HepG2 (cell line): ENCODE data around the gene RCCD1.

ENCODE experiments used
- ATF6 ChIP-seq: sonication (generic); formaldehyde crosslinking; conservative IDR thresholded peaks from 2 replicates; pipeline ENCODE4 v1.4.0; 2020; ENCODE audit warnings: missing genetic modification reagents
- CBX5 ChIP-seq: sonication (generic); formaldehyde crosslinking; IDR thresholded peaks from 2 replicates; pipeline ENCODE4 v1.4.0; 2020; ENCODE audit warnings: missing genetic modification reagents, borderline replicate concordance
- CTCF ChIP-seq: sonication (generic); formaldehyde crosslinking; IDR thresholded peaks from 2 replicates; pipeline ENCODE4 v1.5.0; 2020; ENCODE audit warnings: mild to moderate bottlenecking, missing genetic modification reagents, moderate library complexity
- FOXP4 ChIP-seq: sonication (generic); formaldehyde crosslinking; IDR thresholded peaks from 2 replicates; pipeline ENCODE4 v1.4.0; 2020; ENCODE audit warnings: missing genetic modification reagents
- KMT2B ChIP-seq: IDR thresholded peaks from 2 replicates; pipeline ENCODE4 v1.6.1; 2016; ENCODE audit warnings: missing genetic modification reagents, missing compliant biosample characterization
- POLR2A ChIP-seq, 2 experiments: IDR thresholded peaks; 2 replicates each; pipeline ENCODE4 v1.6.1; 2011; ENCODE audit warnings: low read depth in 2 of 2, low read length in 2 of 2, mild to moderate bottlenecking in 1 of 2, moderate library complexity in 1 of 2; ENCODE audit not compliant: insufficient read depth in 1 of 2
- POLR2AphosphoS5 ChIP-seq: IDR thresholded peaks from 2 replicates; pipeline ENCODE4 v1.6.1; 2012; ENCODE audit warnings: low read depth, low read length
- RNF219 ChIP-seq: sonication (generic); formaldehyde crosslinking; IDR thresholded peaks from 2 replicates; pipeline ENCODE4 v1.5.0; 2020; ENCODE audit warnings: mild to moderate bottlenecking, missing genetic modification reagents
- USF2 ChIP-seq, 2 experiments: sonication (generic) in 1 of 2; formaldehyde crosslinking in 1 of 2; IDR thresholded peaks; 2 replicates each; pipeline versions ENCODE4 v1.5.1 to v1.6.1; 2011 to 2020; ENCODE audit warnings: borderline replicate concordance in 1 of 2, low read depth in 1 of 2, low read length in 1 of 2, mild to moderate bottlenecking in 1 of 2, missing genetic modification reagents in 1 of 2, moderate library complexity in 1 of 2
- ZC3H13 ChIP-seq: sonication (generic); formaldehyde crosslinking; IDR thresholded peaks from 2 replicates; pipeline ENCODE4 v1.8.1; 2023; ENCODE audit warnings: mild to moderate bottlenecking, missing genetic modification reagents, moderate library complexity
- ZFX ChIP-seq: sonication (generic); formaldehyde crosslinking; IDR thresholded peaks from 2 replicates; pipeline ENCODE4 v1.4.0; 2020; ENCODE audit warnings: mild to moderate bottlenecking, low read depth, missing genetic modification reagents, moderate library complexity
- ZNF251 ChIP-seq: sonication (generic); formaldehyde crosslinking; IDR thresholded peaks from 2 replicates; pipeline ENCODE4 v1.9.0; 2021; ENCODE audit warnings: mild to moderate bottlenecking, missing genetic modification reagents
- ZNF432 ChIP-seq: sonication (generic); formaldehyde crosslinking; IDR thresholded peaks from 2 replicates; pipeline ENCODE4 v1.5.0; 2020; ENCODE audit warnings: missing genetic modification reagents, mild to moderate bottlenecking, borderline replicate concordance
- ZNF484 ChIP-seq: sonication (generic); formaldehyde crosslinking; IDR thresholded peaks from 2 replicates; pipeline ENCODE4 v1.5.1; 2020; ENCODE audit warnings: mild to moderate bottlenecking, low read depth, missing genetic modification reagents, borderline replicate concordance

- no peak for TF ChIP-seq FOXP4
- no peak for TF ChIP-seq ZNF251
- no peak for TF ChIP-seq USF2 (IDR thresholded peaks at IDR 0.05; ENCODE audit: low read depth, low read length)
- no peak for TF ChIP-seq USF2 (CRISPR knock-in tag; IDR thresholded peaks at IDR 0.05; ENCODE audit: borderline replicate concordance)
- no peak for TF ChIP-seq POLR2A (IDR thresholded peaks at IDR 0.05; ENCODE audit: insufficient read depth in 1 of 2, low read depth in 2 of 2, low read length in 2 of 2)
- no peak for TF ChIP-seq CTCF (CRISPR knock-in tag)
- no peak for TF ChIP-seq ZFX
- no peak for TF ChIP-seq POLR2AphosphoS5
- TF ChIP-seq ZNF484 (CRISPR knock-in tag) = no peak
- no peak for TF ChIP-seq ZNF432 (CRISPR knock-in tag)
- TF ChIP-seq ATF6 (CRISPR knock-in tag) = no peak
- TF ChIP-seq RNF219 (CRISPR knock-in tag) = no peak
- no peak for TF ChIP-seq KMT2B
- TF ChIP-seq ZC3H13 (CRISPR knock-in tag) = no peak
- TF ChIP-seq CBX5 = no peak
Observed at GRCh38 chr15:90941038-90941437, 13.6 kb upstream of the RCCD1 start.
